WTC11 (cell line): Measurements from ENCODE around the gene IL36RN. TPM values are rescaled to one million over a fixed set of nuclear protein-coding genes. Genes with fewer than 3 reads are reported as not detected.

ENCODE experiments used
- ATAC-seq: fragments of 200-7000 bp; cut with Tn5 transposase; 2 replicates; pipeline ENCODE4 v1.10.0; 2021; ENCODE audit warnings: mild to moderate bottlenecking, moderate library complexity
- CTCF ChIA-PET: fragments of 300-600 bp; sonication (Branson Sonifier 250); formaldehyde crosslinking; loops from one replicate; lab custom pipeline; 2021; ENCODE audit warnings: antibody characterized with exemption; lab: Charles Lee
- POLR2A ChIA-PET: fragments of 350-600 bp; sonication (Branson Sonifier 250); formaldehyde crosslinking; loops from one replicate; lab custom pipeline; 2021; ENCODE audit warnings: antibody characterized with exemption; lab: Charles Lee
- DNase-seq: peaks from one replicate; pipeline ENCODE4 v3.0.0; 2021; ENCODE audit warnings: low spot score
- H3K27ac Mint-ChIP-seq: 2 replicates; pipeline ENCODE4 v1.8.0; 2021; ENCODE audit warnings: mixed read lengths
- H3K27me3 Mint-ChIP-seq: 2 replicates; pipeline ENCODE4 v1.8.0; 2021; ENCODE audit warnings: low read depth, mild to moderate bottlenecking, moderate library complexity, mixed read lengths
- H3K36me3 Mint-ChIP-seq: 2 replicates; pipeline ENCODE4 v1.8.0; 2021; ENCODE audit warnings: mixed read lengths
- H3K4me1 Mint-ChIP-seq: 2 replicates; pipeline ENCODE4 v1.8.0; 2022; ENCODE audit warnings: mixed read lengths
- H3K4me3 Mint-ChIP-seq: 2 replicates; pipeline ENCODE4 v1.8.0; 2021; ENCODE audit warnings: mild to moderate bottlenecking, moderate library complexity, mixed read lengths
- H3K9me3 Mint-ChIP-seq: 2 replicates; pipeline ENCODE4 v1.8.0; 2021; ENCODE audit warnings: mixed read lengths
- CBFB ChIP-seq: sonication (generic); formaldehyde crosslinking; IDR thresholded peaks from 2 replicates; pipeline ENCODE4 v1.8.1; 2022; ENCODE audit warnings: mild to moderate bottlenecking, low read depth, missing genetic modification reagents
- EMX1 ChIP-seq: fragments of 250-450 bp; sonication (Bioruptor Pico); IDR thresholded peaks from 2 replicates; pipeline ENCODE4 v1.8.0; 2021; ENCODE audit warnings: mild to moderate bottlenecking
- FOXP1 ChIP-seq: sonication (generic); formaldehyde crosslinking; IDR thresholded peaks from 2 replicates; pipeline ENCODE4 v1.8.0; 2022; ENCODE audit warnings: missing genetic modification reagents, mild to moderate bottlenecking, moderate library complexity, borderline replicate concordance
- GRHL2 ChIP-seq: fragments of 250-450 bp; sonication (Bioruptor Pico); IDR thresholded peaks from 2 replicates; pipeline ENCODE4 v1.8.0; 2022; ENCODE audit warnings: mild to moderate bottlenecking, moderate library complexity; ENCODE audit not compliant: insufficient replicate concordance, severe bottlenecking
- GTF2I ChIP-seq: fragments of 250-450 bp; sonication (Bioruptor Pico); conservative IDR thresholded peaks from 2 replicates; pipeline ENCODE4 v1.4.0; 2021; ENCODE audit warnings: mild to moderate bottlenecking
- JAZF1 ChIP-seq: fragments of 250-450 bp; sonication (Bioruptor Pico); IDR thresholded peaks from 2 replicates; pipeline ENCODE4 v1.9.0; 2021; ENCODE audit warnings: moderate library complexity, mild to moderate bottlenecking, inconsistent platforms
- JUN ChIP-seq: sonication (generic); formaldehyde crosslinking; IDR thresholded peaks from 2 replicates; pipeline ENCODE4 v1.8.0; 2023; ENCODE audit warnings: mild to moderate bottlenecking, missing genetic modification reagents
- KAT7 ChIP-seq: sonication (generic); formaldehyde crosslinking; IDR thresholded peaks from 2 replicates; pipeline ENCODE4 v1.8.1; 2023; ENCODE audit warnings: missing genetic modification reagents, mild to moderate bottlenecking, borderline replicate concordance
- NFATC4 ChIP-seq: fragments of 250-450 bp; sonication (Bioruptor Pico); IDR thresholded peaks from 2 replicates; pipeline ENCODE4 v1.9.0; 2021; ENCODE audit warnings: mild to moderate bottlenecking
- NFE2L1 ChIP-seq: sonication (generic); formaldehyde crosslinking; IDR thresholded peaks from 2 replicates; pipeline ENCODE4 v1.8.1; 2023; ENCODE audit warnings: missing genetic modification reagents
- NFYB ChIP-seq: sonication (generic); formaldehyde crosslinking; conservative IDR thresholded peaks from 2 replicates; pipeline ENCODE4 v1.8.0; 2022; ENCODE audit warnings: low read depth, missing genetic modification reagents
- OVOL2 ChIP-seq: fragments of 250-450 bp; sonication (Bioruptor Pico); IDR thresholded peaks from 2 replicates; pipeline ENCODE4 v1.9.0; 2021; ENCODE audit warnings: mild to moderate bottlenecking, borderline replicate concordance
- PRRX2 ChIP-seq: fragments of 250-450 bp; sonication (Bioruptor Pico); IDR thresholded peaks from 2 replicates; pipeline ENCODE4 v1.8.0; 2021; ENCODE audit warnings: mild to moderate bottlenecking
- RORB ChIP-seq: fragments of 250-450 bp; sonication (Bioruptor Pico); IDR thresholded peaks from 2 replicates; pipeline ENCODE4 v1.9.0; 2021; ENCODE audit warnings: mild to moderate bottlenecking
- SMAD3 ChIP-seq: sonication (generic); formaldehyde crosslinking; IDR thresholded peaks from 2 replicates; pipeline ENCODE4 v1.8.0; 2022; ENCODE audit warnings: missing genetic modification reagents, mild to moderate bottlenecking, borderline replicate concordance
- SMAD4 ChIP-seq: sonication (generic); formaldehyde crosslinking; IDR thresholded peaks from 2 replicates; pipeline ENCODE4 v1.8.0; 2022; ENCODE audit warnings: mild to moderate bottlenecking, missing genetic modification reagents
- TEAD4 ChIP-seq: sonication (generic); formaldehyde crosslinking; IDR thresholded peaks from 2 replicates; pipeline ENCODE4 v1.8.0; 2022; ENCODE audit warnings: mild to moderate bottlenecking, missing genetic modification reagents
- ZNF317 ChIP-seq: sonication (generic); formaldehyde crosslinking; IDR thresholded peaks from 2 replicates; pipeline ENCODE4 v1.8.1; 2023; ENCODE audit warnings: low read depth, mild to moderate bottlenecking, moderate library complexity, missing genetic modification reagents, borderline replicate concordance
- ZNF416 ChIP-seq: fragments of 250-450 bp; sonication (Bioruptor Pico); IDR thresholded peaks from 2 replicates; pipeline ENCODE4 v1.9.0; 2021; ENCODE audit warnings: mild to moderate bottlenecking, inconsistent platforms
- total RNA-seq: library from RNA; stranded (reverse); gene quantifications from 3 replicates; pipeline ENCODE4 v1.2.3, GENCODE V29; 2021
- TF ChIP-seq, protein P1 (sequence below): fragments of 250-450 bp; sonication (Bioruptor Pico); IDR thresholded peaks from 2 replicates; pipeline ENCODE4 v1.9.0; 2021; ENCODE audit warnings: moderate library complexity, mild to moderate bottlenecking, inconsistent platforms, borderline replicate concordance
- TF ChIP-seq, protein P2 (sequence below): sonication (generic); formaldehyde crosslinking; IDR thresholded peaks from 2 replicates; pipeline ENCODE4 v1.8.1; 2022; ENCODE audit warnings: low read depth, mild to moderate bottlenecking, moderate library complexity, missing genetic modification reagents, borderline replicate concordance
- TF ChIP-seq, protein P3 (sequence below): sonication (generic); formaldehyde crosslinking; conservative IDR thresholded peaks from 2 replicates; pipeline ENCODE4 v1.8.1; 2023; ENCODE audit warnings: mild to moderate bottlenecking, low read depth, missing genetic modification reagents, moderate library complexity
- TF ChIP-seq, protein P4 (sequence below): sonication (generic); formaldehyde crosslinking; IDR thresholded peaks from 2 replicates; pipeline ENCODE4 v1.8.0; 2022; ENCODE audit warnings: mild to moderate bottlenecking, missing genetic modification reagents
- TF ChIP-seq, protein P5 (sequence below): sonication (generic); formaldehyde crosslinking; conservative IDR thresholded peaks from 2 replicates; pipeline ENCODE4 v1.8.1; 2022; ENCODE audit warnings: mild to moderate bottlenecking, missing genetic modification reagents
- TF ChIP-seq, protein P6 (sequence below): sonication (generic); formaldehyde crosslinking; IDR thresholded peaks from 2 replicates; pipeline ENCODE4 v1.8.0; 2023; ENCODE audit warnings: missing genetic modification reagents, mild to moderate bottlenecking, borderline replicate concordance

Gene IL36RN
- total RNA-seq, 1 experiment from 2014 or later, result not detected

DNA sequence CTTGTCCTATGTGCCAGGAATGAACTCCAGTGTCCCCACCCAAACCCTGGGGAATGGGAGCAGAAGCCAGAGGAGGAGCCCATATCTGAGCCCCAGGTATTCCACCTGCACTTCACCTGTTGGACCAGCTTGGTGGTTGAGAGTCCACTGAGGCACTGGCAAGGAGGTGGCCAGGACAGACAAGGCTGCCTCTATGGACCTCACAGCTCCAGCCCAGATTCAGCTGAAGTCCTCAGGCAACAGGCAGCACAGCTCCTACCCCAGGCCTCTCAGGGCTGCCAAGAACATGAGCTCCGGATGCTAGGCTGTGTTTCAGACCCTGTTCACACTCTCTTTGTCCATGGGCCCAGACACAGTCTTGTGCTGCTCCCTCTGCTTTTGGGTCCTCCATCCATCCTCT is 5.9 kb downstream of the IL36RN start:
- ATAC-seq, result no peak
- POLR2A ChIA-PET, result no interaction called here
- H3K27ac Mint-ChIP-seq, result no peak overlapping the region
- H3K36me3 Mint-ChIP-seq, result no peaks in the 10 kb centered on the region
- peaks cover 34% of the 10 kb centered on the region for H3K9me3 Mint-ChIP-seq
- CTCF ChIA-PET, result no interaction called here
- TF ChIP-seq, protein P1, sequence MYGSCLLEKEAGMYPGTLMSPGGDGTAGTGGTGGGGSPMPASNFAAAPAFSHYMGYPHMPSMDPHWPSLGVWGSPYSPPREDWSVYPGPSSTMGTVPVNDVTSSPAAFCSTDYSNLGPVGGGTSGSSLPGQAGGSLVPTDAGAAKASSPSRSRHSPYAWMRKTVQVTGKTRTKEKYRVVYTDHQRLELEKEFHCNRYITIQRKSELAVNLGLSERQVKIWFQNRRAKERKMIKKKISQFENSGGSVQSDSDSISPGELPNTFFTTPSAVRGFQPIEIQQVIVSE (CRISPR knock-in tag), result no peak
- TF ChIP-seq, protein P2, sequence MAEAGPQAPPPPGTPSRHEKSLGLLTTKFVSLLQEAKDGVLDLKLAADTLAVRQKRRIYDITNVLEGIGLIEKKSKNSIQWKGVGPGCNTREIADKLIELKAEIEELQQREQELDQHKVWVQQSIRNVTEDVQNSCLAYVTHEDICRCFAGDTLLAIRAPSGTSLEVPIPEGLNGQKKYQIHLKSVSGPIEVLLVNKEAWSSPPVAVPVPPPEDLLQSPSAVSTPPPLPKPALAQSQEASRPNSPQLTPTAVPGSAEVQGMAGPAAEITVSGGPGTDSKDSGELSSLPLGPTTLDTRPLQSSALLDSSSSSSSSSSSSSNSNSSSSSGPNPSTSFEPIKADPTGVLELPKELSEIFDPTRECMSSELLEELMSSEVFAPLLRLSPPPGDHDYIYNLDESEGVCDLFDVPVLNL (CRISPR knock-in tag), result no peak
- TF ChIP-seq SMAD3 (CRISPR knock-in tag), result no peak
- no peak for TF ChIP-seq SMAD4 (CRISPR knock-in tag)
- TF ChIP-seq GTF2I, result no peak
- no peak for TF ChIP-seq TEAD4 (CRISPR knock-in tag)
- no peak for TF ChIP-seq EMX1
- TF ChIP-seq ZNF317 (CRISPR knock-in tag), result no peak
- no peak for TF ChIP-seq NFATC4 (CRISPR knock-in tag)
- no peak for TF ChIP-seq GRHL2 (CRISPR knock-in tag)
- TF ChIP-seq RORB, result no peak
- no peak for TF ChIP-seq PRRX2 (CRISPR knock-in tag)
- no peak for TF ChIP-seq ZNF416 (CRISPR knock-in tag)
- TF ChIP-seq, protein P3, sequence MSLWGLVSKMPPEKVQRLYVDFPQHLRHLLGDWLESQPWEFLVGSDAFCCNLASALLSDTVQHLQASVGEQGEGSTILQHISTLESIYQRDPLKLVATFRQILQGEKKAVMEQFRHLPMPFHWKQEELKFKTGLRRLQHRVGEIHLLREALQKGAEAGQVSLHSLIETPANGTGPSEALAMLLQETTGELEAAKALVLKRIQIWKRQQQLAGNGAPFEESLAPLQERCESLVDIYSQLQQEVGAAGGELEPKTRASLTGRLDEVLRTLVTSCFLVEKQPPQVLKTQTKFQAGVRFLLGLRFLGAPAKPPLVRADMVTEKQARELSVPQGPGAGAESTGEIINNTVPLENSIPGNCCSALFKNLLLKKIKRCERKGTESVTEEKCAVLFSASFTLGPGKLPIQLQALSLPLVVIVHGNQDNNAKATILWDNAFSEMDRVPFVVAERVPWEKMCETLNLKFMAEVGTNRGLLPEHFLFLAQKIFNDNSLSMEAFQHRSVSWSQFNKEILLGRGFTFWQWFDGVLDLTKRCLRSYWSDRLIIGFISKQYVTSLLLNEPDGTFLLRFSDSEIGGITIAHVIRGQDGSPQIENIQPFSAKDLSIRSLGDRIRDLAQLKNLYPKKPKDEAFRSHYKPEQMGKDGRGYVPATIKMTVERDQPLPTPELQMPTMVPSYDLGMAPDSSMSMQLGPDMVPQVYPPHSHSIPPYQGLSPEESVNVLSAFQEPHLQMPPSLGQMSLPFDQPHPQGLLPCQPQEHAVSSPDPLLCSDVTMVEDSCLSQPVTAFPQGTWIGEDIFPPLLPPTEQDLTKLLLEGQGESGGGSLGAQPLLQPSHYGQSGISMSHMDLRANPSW (CRISPR knock-in tag), result no peak
- TF ChIP-seq, protein P4, sequence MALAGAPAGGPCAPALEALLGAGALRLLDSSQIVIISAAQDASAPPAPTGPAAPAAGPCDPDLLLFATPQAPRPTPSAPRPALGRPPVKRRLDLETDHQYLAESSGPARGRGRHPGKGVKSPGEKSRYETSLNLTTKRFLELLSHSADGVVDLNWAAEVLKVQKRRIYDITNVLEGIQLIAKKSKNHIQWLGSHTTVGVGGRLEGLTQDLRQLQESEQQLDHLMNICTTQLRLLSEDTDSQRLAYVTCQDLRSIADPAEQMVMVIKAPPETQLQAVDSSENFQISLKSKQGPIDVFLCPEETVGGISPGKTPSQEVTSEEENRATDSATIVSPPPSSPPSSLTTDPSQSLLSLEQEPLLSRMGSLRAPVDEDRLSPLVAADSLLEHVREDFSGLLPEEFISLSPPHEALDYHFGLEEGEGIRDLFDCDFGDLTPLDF, result no peak
- TF ChIP-seq, protein P5, sequence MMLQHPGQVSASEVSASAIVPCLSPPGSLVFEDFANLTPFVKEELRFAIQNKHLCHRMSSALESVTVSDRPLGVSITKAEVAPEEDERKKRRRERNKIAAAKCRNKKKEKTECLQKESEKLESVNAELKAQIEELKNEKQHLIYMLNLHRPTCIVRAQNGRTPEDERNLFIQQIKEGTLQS, result no peak
- no peak for TF ChIP-seq JUN (CRISPR knock-in tag)
- no peak for TF ChIP-seq JAZF1 (CRISPR knock-in tag)
- no peak for TF ChIP-seq NFYB (CRISPR knock-in tag)
- TF ChIP-seq, all 79 proteins: peak for 0
- Mint-ChIP-seq H3K4me3 (no peak overlapping the region), H3K27me3 (peaks cover 68% of the 10 kb centered on the region), H3K4me1 (no peaks in the 10 kb centered on the region)
- DNase-seq, result no peak

DNA sequence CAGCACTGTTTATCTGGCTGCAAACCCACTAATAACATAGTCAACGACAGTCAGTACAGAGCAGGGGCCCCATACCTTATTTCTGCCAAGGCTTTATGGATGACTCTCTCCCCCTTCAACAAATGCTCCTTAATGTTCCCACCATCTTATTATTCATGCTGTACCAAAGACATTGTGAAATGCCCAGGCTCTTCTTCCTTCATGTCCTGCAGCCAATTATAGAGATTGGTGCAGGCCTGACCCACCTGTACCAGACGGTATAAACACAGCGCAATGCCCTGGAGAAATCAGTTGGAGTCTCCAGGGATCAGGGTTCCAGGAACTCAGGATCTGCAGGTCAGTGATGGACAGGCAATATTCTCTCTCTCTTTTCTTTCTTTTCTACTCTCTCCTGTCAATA is 8.7 kb downstream of the IL36RN start, which contains the start of gene IL1F10:
IL1F10 (plus strand) TSS at position 290 of the 400 bp plus-strand sequence. CDS start 4,769 bp downstream, outside the sequence.
- ATAC-seq (no peak), DNase-seq (no peak)
- peaks cover 45% of the 10 kb centered on the region for H3K27me3 Mint-ChIP-seq
- no peak within 1 kb of the TSS for H3K4me3 Mint-ChIP-seq
- H3K4me1 Mint-ChIP-seq, result no peaks in the 10 kb centered on the region
- ChIA-PET CTCF (interaction anchor here (1.4 kb wide), 1 partner anchor 12 kb away, joined by 7 read pairs; no protein-coding TSS in a partner anchor), POLR2A (no interaction called here)
- no peak within 1 kb of the TSS for H3K27ac Mint-ChIP-seq
- no peaks in the 10 kb centered on the region for H3K36me3 Mint-ChIP-seq
- peaks cover 34% of the 10 kb centered on the region for H3K9me3 Mint-ChIP-seq
- TF ChIP-seq, protein P4, result no peak
- TF ChIP-seq NFE2L1 (CRISPR knock-in tag) (no peak), PRRX2 (CRISPR knock-in tag) (no peak), FOXP1 (CRISPR knock-in tag) (no peak), OVOL2 (CRISPR knock-in tag) (no peak), CBFB (CRISPR knock-in tag) (no peak), KAT7 (CRISPR knock-in tag) (no peak)
- TF ChIP-seq, protein P6, sequence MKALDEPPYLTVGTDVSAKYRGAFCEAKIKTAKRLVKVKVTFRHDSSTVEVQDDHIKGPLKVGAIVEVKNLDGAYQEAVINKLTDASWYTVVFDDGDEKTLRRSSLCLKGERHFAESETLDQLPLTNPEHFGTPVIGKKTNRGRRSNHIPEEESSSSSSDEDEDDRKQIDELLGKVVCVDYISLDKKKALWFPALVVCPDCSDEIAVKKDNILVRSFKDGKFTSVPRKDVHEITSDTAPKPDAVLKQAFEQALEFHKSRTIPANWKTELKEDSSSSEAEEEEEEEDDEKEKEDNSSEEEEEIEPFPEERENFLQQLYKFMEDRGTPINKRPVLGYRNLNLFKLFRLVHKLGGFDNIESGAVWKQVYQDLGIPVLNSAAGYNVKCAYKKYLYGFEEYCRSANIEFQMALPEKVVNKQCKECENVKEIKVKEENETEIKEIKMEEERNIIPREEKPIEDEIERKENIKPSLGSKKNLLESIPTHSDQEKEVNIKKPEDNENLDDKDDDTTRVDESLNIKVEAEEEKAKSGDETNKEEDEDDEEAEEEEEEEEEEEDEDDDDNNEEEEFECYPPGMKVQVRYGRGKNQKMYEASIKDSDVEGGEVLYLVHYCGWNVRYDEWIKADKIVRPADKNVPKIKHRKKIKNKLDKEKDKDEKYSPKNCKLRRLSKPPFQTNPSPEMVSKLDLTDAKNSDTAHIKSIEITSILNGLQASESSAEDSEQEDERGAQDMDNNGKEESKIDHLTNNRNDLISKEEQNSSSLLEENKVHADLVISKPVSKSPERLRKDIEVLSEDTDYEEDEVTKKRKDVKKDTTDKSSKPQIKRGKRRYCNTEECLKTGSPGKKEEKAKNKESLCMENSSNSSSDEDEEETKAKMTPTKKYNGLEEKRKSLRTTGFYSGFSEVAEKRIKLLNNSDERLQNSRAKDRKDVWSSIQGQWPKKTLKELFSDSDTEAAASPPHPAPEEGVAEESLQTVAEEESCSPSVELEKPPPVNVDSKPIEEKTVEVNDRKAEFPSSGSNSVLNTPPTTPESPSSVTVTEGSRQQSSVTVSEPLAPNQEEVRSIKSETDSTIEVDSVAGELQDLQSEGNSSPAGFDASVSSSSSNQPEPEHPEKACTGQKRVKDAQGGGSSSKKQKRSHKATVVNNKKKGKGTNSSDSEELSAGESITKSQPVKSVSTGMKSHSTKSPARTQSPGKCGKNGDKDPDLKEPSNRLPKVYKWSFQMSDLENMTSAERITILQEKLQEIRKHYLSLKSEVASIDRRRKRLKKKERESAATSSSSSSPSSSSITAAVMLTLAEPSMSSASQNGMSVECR (CRISPR knock-in tag), result no peak
